Right lung (tissue), 5 donors: ENCODE data around the gene UBR3. TPM values are rescaled to one million over a fixed set of nuclear protein-coding genes. Genes with fewer than 3 reads are reported as not detected.

ENCODE experiments used
- DNase-seq, 2 donors: peaks; one replicate each; pipeline ENCODE4 v3.0.0-alpha.2; 2013
- polyA plus RNA-seq, 5 donors: library from polyadenylated mRNA; unstranded; fragments of 120-200 nt; gene quantifications; one replicate each; pipeline versions ENCODE4 v1.2.1 to v1.2.3, GENCODE V29; 2013; ENCODE audit warnings: inconsistent platforms in 1 of 5, low replicate concordance in 1 of 5; ENCODE audit not compliant: insufficient read length in 5 of 5, insufficient read depth in 1 of 5

UBR3 gene
- polyA plus RNA-seq, 5 donors: 31.7 to 50.9 (median 44.4) TPM

GRCh38 chr2:169997140-169997887 is 170.1 kb downstream of the UBR3 start:
- no peak for DNase-seq

DNA sequence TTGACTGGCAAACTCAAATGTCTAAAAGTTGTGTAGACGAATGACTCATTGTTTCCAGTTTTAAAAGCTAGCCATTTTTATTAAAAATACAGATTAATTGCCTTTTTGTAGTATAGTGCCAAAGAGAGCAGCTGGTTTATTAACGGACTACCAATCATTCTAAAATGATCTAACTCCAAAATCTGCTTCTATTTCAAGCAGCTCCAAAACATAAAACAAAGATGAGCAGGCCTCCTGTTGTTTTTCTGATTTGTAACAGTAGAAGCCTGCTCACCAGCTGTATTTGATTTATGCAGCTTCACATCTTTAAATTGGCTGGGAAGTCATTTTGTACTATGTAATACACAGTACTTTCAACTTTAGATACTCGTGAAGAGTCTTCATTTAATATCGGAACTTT is 171.8 kb downstream of the UBR3 start:
- DNase-seq: no peak

DNA sequence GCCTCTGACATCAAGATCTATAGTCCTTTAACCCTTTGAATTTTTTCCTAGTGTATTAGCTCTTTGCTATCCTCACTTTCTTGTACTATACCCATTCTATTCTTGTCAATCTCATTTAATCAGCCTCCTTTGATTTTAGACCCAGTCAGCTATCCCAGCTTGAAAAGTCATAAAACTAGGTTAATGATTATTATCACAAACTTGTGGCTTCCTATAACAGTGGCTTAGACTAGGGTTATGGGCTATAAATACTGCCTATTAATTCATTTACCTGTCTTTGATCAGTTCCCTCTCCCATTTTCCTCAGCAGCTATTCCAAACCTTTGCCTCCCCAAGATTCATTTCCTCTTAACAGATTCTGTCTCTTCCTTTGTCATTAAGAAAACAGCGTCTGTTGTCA is 174.8 kb downstream of the UBR3 start:
- no peak for DNase-seq

GRCh38 chr2:170005702-170006101 is 178.4 kb downstream of the UBR3 start:
- DNase-seq: no peak

DNA sequence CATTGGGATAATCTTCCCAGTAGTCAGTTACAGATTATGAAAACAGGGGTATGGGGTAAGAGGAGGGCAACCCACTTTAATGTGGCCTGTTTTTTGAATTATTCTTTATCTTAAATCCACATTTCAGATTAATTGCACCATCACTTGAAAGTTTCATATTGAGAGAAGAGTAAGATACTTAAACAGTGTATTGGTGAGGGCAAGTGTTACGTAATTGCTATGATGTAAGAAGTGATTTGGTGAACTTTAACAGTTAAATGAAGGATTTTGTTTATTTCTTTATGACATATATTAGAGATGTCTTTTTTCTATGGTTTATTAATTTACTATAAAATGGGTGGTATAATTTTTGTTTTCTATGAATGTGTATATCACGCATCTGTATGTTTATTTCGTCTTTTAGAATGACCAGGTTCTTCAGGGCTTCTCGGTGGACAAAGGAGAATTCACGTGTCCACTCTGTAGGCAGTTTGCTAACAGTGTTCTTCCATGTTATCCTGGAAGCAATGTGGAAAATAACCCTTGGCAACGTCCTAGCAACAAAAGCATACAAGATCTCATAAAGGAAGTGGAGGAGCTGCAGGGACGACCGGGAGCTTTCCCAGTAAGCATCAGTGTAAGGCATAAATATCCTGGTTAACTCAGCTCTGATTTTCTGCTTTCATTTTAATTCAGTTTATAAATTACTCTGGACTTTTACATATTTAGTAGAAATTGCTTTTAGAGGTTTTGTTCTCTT is 179.5 kb downstream of the UBR3 start:
- no peak for DNase-seq

GRCh38 chr2:170009209-170009608 is 182.0 kb downstream of the UBR3 start:
- DNase-seq: no peak

GRCh38 chr2:170012773-170013172 is 185.5 kb downstream of the UBR3 start:
- no peak for DNase-seq

GRCh38 chr2:170013802-170014551 is 186.7 kb downstream of the UBR3 start:
- DNase-seq: no peak

- no peak for DNase-seq
These were observed 187.5 kb downstream of the UBR3 start for GRCh38 chr2:170014769-170015168.

GRCh38 chr2:170017860-170018532 is 190.7 kb downstream of the UBR3 start:
- peak; percentile 17 to 19 for DNase-seq

- no peak for DNase-seq
These were observed 192.0 kb downstream of the UBR3 start for GRCh38 chr2:170019060-170019805.

DNA sequence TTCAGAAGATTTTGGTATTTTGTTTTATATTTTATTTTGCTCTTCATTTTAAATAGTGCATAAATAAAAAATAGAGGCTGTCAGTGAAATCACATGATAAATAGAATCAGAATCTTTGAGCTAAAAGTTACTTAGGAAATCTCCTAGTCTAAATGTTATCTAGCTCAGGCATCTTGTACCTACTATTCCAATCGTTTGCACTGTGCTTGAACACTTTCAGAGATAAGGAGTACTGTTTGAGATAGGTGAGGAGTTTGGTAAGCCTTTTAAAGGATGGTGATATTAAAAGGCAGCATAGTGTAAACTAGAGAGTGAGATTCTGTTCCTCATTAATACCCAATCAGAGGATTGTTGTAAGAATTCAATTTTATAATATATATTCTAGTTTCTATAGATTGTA is 193.5 kb downstream of the UBR3 start:
- no peak for DNase-seq

GRCh38 chr2:170022692-170023091 is 195.4 kb downstream of the UBR3 start:
- no peak for DNase-seq

GRCh38 chr2:170024721-170025120 is 197.5 kb downstream of the UBR3 start:
- no peak for DNase-seq

- no peak for DNase-seq
These were observed 198.0 kb downstream of the UBR3 start for GRCh38 chr2:170025223-170025622.

- no peak for DNase-seq
These were observed 199.1 kb downstream of the UBR3 start for GRCh38 chr2:170026361-170026760.

DNA sequence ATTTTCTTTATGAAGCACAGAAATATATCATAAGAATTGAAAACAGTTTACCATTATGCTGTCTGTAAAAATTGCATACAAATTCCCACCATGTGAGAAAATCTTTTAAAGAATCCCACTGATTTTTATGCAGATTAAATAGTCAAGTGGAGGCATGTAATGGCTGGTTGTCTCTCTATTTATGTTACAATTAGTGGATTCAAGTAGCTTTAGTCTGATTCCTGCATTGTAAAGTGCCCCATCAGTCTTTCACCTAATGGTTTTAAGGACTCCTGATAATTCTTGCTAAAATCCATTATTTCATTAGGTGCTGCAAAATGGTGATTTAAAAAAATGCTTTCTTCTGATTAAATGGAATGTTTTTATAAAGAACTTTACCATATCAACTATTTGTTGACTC is 202.3 kb downstream of the UBR3 start:
- DNase-seq: no peak

GRCh38 chr2:170030040-170030439 is 202.8 kb downstream of the UBR3 start:
- DNase-seq: no peak

- DNase-seq: no peak
These were observed 204.0 kb downstream of the UBR3 start for GRCh38 chr2:170031288-170031687.

DNA sequence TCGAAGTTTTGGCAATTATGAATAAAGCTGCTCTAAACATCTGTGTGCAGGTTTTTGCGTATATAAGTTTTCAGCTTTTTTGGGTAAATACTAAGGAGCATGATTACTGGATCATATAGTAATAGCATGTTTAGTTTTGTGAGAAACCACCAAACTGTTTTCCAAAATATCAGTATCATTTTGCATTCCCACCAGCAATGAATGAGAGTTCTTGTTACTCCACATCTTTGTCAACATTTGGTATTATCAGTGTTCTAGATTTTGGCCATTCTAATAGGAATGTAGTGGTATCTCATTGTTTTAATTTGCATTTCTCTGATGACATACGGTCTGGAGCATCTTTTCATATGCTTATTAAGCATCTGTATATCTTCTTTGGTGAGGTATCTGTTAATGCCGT is 207.3 kb downstream of the UBR3 start:
- DNase-seq: no peak

GRCh38 chr2:170038734-170039133 is 211.5 kb downstream of the UBR3 start:
- no peak for DNase-seq
